K562 (cell line): ENCODE data around the gene BTNL8. TPM values are rescaled to one million over a fixed set of nuclear protein-coding genes. Genes with fewer than 3 reads are reported as not detected.

Source experiments
- ATAC-seq: fragments of 200-7000 bp; cut with Tn5 transposase; 3 replicates; pipeline ENCODE4 v1.9.1; 2020; ENCODE audit warnings: moderate library complexity
- BruUV-seq: library from RNA; stranded (reverse); fragments of 400-500 nt; replicated peaks from 2 replicates; lab custom pipeline; 2021; lab: Mats Ljungman, UMichigan
- CTCF ChIA-PET: fragments of 300-600 bp; formaldehyde crosslinking; extraction: SDS; loops from one replicate; lab custom pipeline; 2021; ENCODE audit warnings: low intra/inter-chr PET ratio; lab: Yijun Ruan, JAX
- POLR2A ChIA-PET: fragments of 300-600, 350-650 bp; sonication (Branson Sonifier 250); formaldehyde crosslinking; extraction: SDS; loops from one replicate; lab custom pipeline; 2021; ENCODE audit warnings: antibody characterized with exemption, inconsistent platforms; lab: Yijun Ruan, JAX
- DNase-seq, 4 experiments: peaks; one replicate each; pipeline versions ENCODE4 v3.0.0 to v3.0.0-alpha.2; 2011 to 2018; ENCODE audit warnings: low spot score in 3 of 4, mixed read lengths in 3 of 4; ENCODE audit errors: extremely low read depth in 1 of 4
- FAIRE-seq: peaks from 2 replicates; lab custom pipeline; 2011; peaks lifted over from hg19 to GRCh38; lab: Jason Lieb, UNC
- H2AFZ ChIP-seq: 2 replicates; pipeline ENCODE4 v1.6.0; 2011; ENCODE audit warnings: low read depth, low read length, control low read depth, inconsistent platforms
- H3K27ac ChIP-seq: fragments of 200-600 bp; 3 replicates; pipeline ENCODE4 v1.8.0; 2011; ENCODE audit warnings: low read depth, mild to moderate bottlenecking, control low read depth, inconsistent platforms, low read length, moderate library complexity, mixed read lengths; ENCODE audit errors: extremely low read depth
- H3K27me3 ChIP-seq, 2 experiments: fragments of 300-600 bp in 1 of 2; 2 replicates in 1 of 2; 3 replicates in 1 of 2; pipeline versions ENCODE4 v1.6.0 to v1.8.0; 2011; ENCODE audit warnings: inconsistent platforms in 2 of 2, low read length in 2 of 2, mild to moderate bottlenecking in 1 of 2, mixed read lengths in 1 of 2, moderate library complexity in 1 of 2; ENCODE audit not compliant: control insufficient read depth in 2 of 2, insufficient read depth in 2 of 2
- H3K36me3 ChIP-seq: fragments of 300-600 bp; 3 replicates; pipeline ENCODE4 v1.8.0; 2011; ENCODE audit warnings: mild to moderate bottlenecking, low read length, inconsistent platforms; ENCODE audit not compliant: control insufficient read depth, insufficient read depth
- H3K4me1 ChIP-seq, 2 experiments: fragments of 200-600 bp in 1 of 2; replicated peaks in 1 of 2; 2 replicates in 1 of 2; 3 replicates in 1 of 2; pipeline versions ENCODE4 v1.5.1 to v1.8.0; 2011; ENCODE audit warnings: inconsistent platforms in 2 of 2, low read length in 2 of 2, mild to moderate bottlenecking in 1 of 2, mixed read lengths in 1 of 2, moderate library complexity in 1 of 2; ENCODE audit not compliant: control insufficient read depth in 2 of 2, insufficient read depth in 2 of 2
- H3K4me2 ChIP-seq: 2 replicates; pipeline ENCODE4 v1.6.1; 2011; ENCODE audit warnings: low read length, control low read depth, inconsistent platforms, mixed read lengths; ENCODE audit not compliant: insufficient read depth
- H3K4me3 ChIP-seq: fragments of 200-600 bp; sonication (generic), shearing (Covaris generic); 2 replicates; pipeline ENCODE4 v1.5.1; 2016; ENCODE audit warnings: control low read depth, inconsistent platforms
- H3K79me2 ChIP-seq: fragments of 200-600 bp; 3 replicates; pipeline ENCODE4 v1.8.0; 2011; ENCODE audit warnings: low read length, inconsistent platforms; ENCODE audit not compliant: control insufficient read depth, insufficient read depth
- H3K9ac ChIP-seq, 2 experiments: 2 replicates each; pipeline versions ENCODE4 v1.6.0 to v1.6.1; 2011; ENCODE audit warnings: low read depth in 2 of 2, low read length in 2 of 2, control low read depth in 1 of 2, inconsistent platforms in 1 of 2, mild to moderate bottlenecking in 1 of 2, mixed read lengths in 1 of 2; ENCODE audit not compliant: insufficient read depth in 1 of 2
- H3K9me1 ChIP-seq: one replicate; pipeline ENCODE4 v1.6.0; 2011; ENCODE audit warnings: inconsistent platforms, mild to moderate bottlenecking, low read length, moderate library complexity; ENCODE audit not compliant: control insufficient read depth, insufficient read depth
- H3K9me3 ChIP-seq: replicated peaks from 2 replicates; pipeline ENCODE4 v1.5.1; 2011; ENCODE audit warnings: low read depth, low read length, inconsistent platforms; ENCODE audit not compliant: control insufficient read depth, insufficient read depth
- H4K20me1 ChIP-seq: replicated peaks from 2 replicates; pipeline ENCODE4 v1.6.1; 2011; ENCODE audit warnings: low read length, inconsistent platforms, mixed read lengths; ENCODE audit not compliant: control insufficient read depth, insufficient read depth
- BMI1 ChIP-seq: fragments of 150-350 bp; IDR thresholded peaks from 2 replicates; pipeline ENCODE4 v1.6.1; 2014; ENCODE audit warnings: low read length
- ESRRA ChIP-seq: fragments of 450-650 bp; IDR thresholded peaks from 2 replicates; pipeline ENCODE4 v1.6.1; 2014; ENCODE audit warnings: low read depth, mild to moderate bottlenecking, moderate library complexity, borderline replicate concordance
- SNIP1 ChIP-seq: fragments of 450-650 bp; IDR thresholded peaks from 2 replicates; pipeline ENCODE4 v1.7.1; 2017; ENCODE audit warnings: low read depth, mild to moderate bottlenecking
- TRIM25 ChIP-seq: fragments of 450-650 bp; IDR thresholded peaks from 2 replicates; pipeline ENCODE4 v1.7.0; 2016; ENCODE audit warnings: borderline replicate concordance
- ZNF75A ChIP-seq: fragments of 450-650 bp; formaldehyde crosslinking; IDR thresholded peaks from 2 replicates; pipeline ENCODE4 v1.4.0; 2020; ENCODE audit warnings: mild to moderate bottlenecking
- WGBS: fragments of 100-300 bp; shearing (Covaris generic); methylation state at CpG from one replicate; pipeline ENCODE4 v1.1.6; 2016; ENCODE audit warnings: low coverage, mixed read lengths; ENCODE audit not compliant: insufficient coverage; ENCODE audit errors: missing lambda C conversion rate; 5-methylcytosine and 5-hydroxymethylcytosine counted together
- in situ Hi-C: fragments of 300-500 bp; cut with MboI; formaldehyde crosslinking; loops from 4 replicates; pipeline ENCODE4 v1.15.0; 2018; ENCODE audit warnings: inconsistent platforms, mixed read lengths
- intact Hi-C: fragments of 100-400 bp; cut with micrococcal nuclease; formaldehyde crosslinking; loops from 2 replicates; pipeline ENCODE4 v1.14.2; 2022
- polyA plus RNA-seq, 8 experiments: library from polyadenylated mRNA; depleted of rRNA in 4 of 8; stranded (reverse) in 5 of 8; unstranded in 3 of 8; fragments of >200 nt; fragmentation: Nextera tagmentation in 2 of 8; fragmentation: Illumina TruSeq in 1 of 8; extraction: Ambion mirVana in 2 of 8; extraction: Trizol in 1 of 8; gene quantifications; 2 replicates each; pipeline versions ENCODE4 v1.2.1 to v1.2.3, GENCODE V29; 2011 to 2014; ENCODE audit warnings: inconsistent platforms in 1 of 8, missing spikeins in 1 of 8
- total RNA-seq, 7 experiments: library from RNA; depleted of rRNA in 6 of 7; stranded (reverse); fragments of >200 nt in 6 of 7; fragmentation: Illumina TruSeq in 2 of 7; extraction: Trizol in 2 of 7; gene quantifications; 2 replicates each; pipeline versions ENCODE4 v1.2.1 to v1.2.3, GENCODE V29; 2011 to 2021; ENCODE audit warnings: low replicate concordance in 1 of 7
- TF ChIP-seq, protein P1 (sequence below), 3 experiments: IDR thresholded peaks in 2 of 3; conservative IDR thresholded peaks in 1 of 3; 2 replicates each; pipeline ENCODE4 v1.5.1; 2011 to 2012; ENCODE audit warnings: low read length in 3 of 3, mild to moderate bottlenecking in 3 of 3, control low read depth in 2 of 3, improper control_type of control experiment in 1 of 3, inconsistent platforms in 1 of 3, low read depth in 1 of 3, mixed read lengths in 1 of 3, moderate library complexity in 1 of 3; ENCODE audit not compliant: insufficient read depth in 2 of 3
- TF ChIP-seq, protein P2 (sequence below): sonication (generic); formaldehyde crosslinking; IDR thresholded peaks from 2 replicates; pipeline ENCODE4 v1.8.1; 2023; ENCODE audit warnings: mild to moderate bottlenecking, missing genetic modification reagents

Gene BTNL8
- total and polyA plus RNA-seq, 9 of the 15 experiments (the other 6 are each of a cell fraction or from before 2014, with no cell fraction given): 0.04 to 0.18 (median 0.07) TPM; not detected in 6

- Histone ChIP-seq H3K9me1 (no peaks in the 10 kb centered on the region), H3K9ac (no peak overlapping the region), H3K79me2 (no peaks in the 10 kb centered on the region), H3K4me3 (no peak overlapping the region), H3K36me3 (peaks cover 51% of the 10 kb centered on the region), H3K4me1 (no peaks in the 10 kb centered on the region), H3K9me3 (peaks cover 50% of the 10 kb centered on the region), H2AFZ (no peak overlapping the region), H3K27ac (no peak overlapping the region), H3K4me2 (no peak overlapping the region), H4K20me1 (no peaks in the 10 kb centered on the region), H3K27me3 (no peaks in the 10 kb centered on the region)
- no TSS peak for BruUV-seq
- ChIA-PET CTCF (no interaction called here), POLR2A (no interaction called here)
- TF ChIP-seq BMI1 (no peak), ZNF75A (peak; percentile 95), SNIP1 (no peak)
- WGBS: 81% methylated on average over 4 of the region's 4 CpGs
- ATAC-seq: no peak
- intact Hi-C loops: no loop called here
- DNase-seq: no peak
- in situ Hi-C loops: no loop called here
- FAIRE-seq: no peak
Measured at GRCh38 chr5:180849827-180850226, 49.1 kb upstream of the BTNL8 start.

GRCh38 chr5:180850434-180851078 lies 48.4 kb upstream of the BTNL8 start:
- Histone ChIP-seq H3K4me3 (no peak overlapping the region), H3K4me2 (no peak overlapping the region), H3K4me1 (no peaks in the 10 kb centered on the region), H3K9me3 (peaks cover 50% of the 10 kb centered on the region), H4K20me1 (no peaks in the 10 kb centered on the region), H3K79me2 (no peaks in the 10 kb centered on the region), H3K36me3 (peaks cover 59% of the 10 kb centered on the region), H3K9me1 (no peaks in the 10 kb centered on the region), H3K9ac (no peak overlapping the region), H3K27me3 (no peaks in the 10 kb centered on the region), H3K27ac (no peak overlapping the region), H2AFZ (no peak overlapping the region)
- intact Hi-C loops (no loop called here), in situ Hi-C loops (no loop called here)
- no peak for DNase-seq
- CTCF ChIA-PET: no interaction called here
- POLR2A ChIA-PET: interaction anchor here (0.5 kb wide), 1 partner anchor 10 kb away, joined by 3 read pairs; no protein-coding TSS in a partner anchor
- ATAC-seq: no peak
- WGBS: 99% methylated on average over 10 of the region's 10 CpGs
- BruUV-seq: no TSS peak
- FAIRE-seq: no peak
- TF ChIP-seq ZNF75A: peak; percentile 92
- TF ChIP-seq, protein P1, sequence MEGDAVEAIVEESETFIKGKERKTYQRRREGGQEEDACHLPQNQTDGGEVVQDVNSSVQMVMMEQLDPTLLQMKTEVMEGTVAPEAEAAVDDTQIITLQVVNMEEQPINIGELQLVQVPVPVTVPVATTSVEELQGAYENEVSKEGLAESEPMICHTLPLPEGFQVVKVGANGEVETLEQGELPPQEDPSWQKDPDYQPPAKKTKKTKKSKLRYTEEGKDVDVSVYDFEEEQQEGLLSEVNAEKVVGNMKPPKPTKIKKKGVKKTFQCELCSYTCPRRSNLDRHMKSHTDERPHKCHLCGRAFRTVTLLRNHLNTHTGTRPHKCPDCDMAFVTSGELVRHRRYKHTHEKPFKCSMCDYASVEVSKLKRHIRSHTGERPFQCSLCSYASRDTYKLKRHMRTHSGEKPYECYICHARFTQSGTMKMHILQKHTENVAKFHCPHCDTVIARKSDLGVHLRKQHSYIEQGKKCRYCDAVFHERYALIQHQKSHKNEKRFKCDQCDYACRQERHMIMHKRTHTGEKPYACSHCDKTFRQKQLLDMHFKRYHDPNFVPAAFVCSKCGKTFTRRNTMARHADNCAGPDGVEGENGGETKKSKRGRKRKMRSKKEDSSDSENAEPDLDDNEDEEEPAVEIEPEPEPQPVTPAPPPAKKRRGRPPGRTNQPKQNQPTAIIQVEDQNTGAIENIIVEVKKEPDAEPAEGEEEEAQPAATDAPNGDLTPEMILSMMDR (IDR thresholded peaks at IDR 0.05 in 2 of 3, conservative IDR thresholded peaks at IDR 0.05 in 1 of 3; ENCODE audit: insufficient read depth in 2 of 3, low read depth in 1 of 3, low read length in 3 of 3): no peak
- no peak for TF ChIP-seq TRIM25
- no peak for TF ChIP-seq ESRRA
- TF ChIP-seq, protein P2, sequence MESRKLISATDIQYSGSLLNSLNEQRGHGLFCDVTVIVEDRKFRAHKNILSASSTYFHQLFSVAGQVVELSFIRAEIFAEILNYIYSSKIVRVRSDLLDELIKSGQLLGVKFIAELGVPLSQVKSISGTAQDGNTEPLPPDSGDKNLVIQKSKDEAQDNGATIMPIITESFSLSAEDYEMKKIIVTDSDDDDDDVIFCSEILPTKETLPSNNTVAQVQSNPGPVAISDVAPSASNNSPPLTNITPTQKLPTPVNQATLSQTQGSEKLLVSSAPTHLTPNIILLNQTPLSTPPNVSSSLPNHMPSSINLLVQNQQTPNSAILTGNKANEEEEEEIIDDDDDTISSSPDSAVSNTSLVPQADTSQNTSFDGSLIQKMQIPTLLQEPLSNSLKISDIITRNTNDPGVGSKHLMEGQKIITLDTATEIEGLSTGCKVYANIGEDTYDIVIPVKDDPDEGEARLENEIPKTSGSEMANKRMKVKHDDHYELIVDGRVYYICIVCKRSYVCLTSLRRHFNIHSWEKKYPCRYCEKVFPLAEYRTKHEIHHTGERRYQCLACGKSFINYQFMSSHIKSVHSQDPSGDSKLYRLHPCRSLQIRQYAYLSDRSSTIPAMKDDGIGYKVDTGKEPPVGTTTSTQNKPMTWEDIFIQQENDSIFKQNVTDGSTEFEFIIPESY: peak; percentile 78
